Prostate gland (tissue), 2 donors: Measurements from ENCODE around the gene IGSF9.

Experiments used
- POLR2A ChIP-seq: fragments of 450-650 bp; IDR thresholded peaks from one replicate; pipeline ENCODE4 v1.6.1; 2016; ENCODE audit warnings: antibody characterized with exemption, mild to moderate bottlenecking
- TF ChIP-seq, protein P1 (sequence below), 4 experiments: fragments of 200-600 bp in 2 of 4; fragments of 450-650 bp in 2 of 4; sonication (generic) in 2 of 4; IDR thresholded peaks; 1 replicate in 3 of 4; 2 replicates in 1 of 4; pipeline ENCODE4 v1.5.1; 2016 to 2019; ENCODE audit warnings: antibody characterized with exemption in 4 of 4, mild to moderate bottlenecking in 2 of 4, moderate library complexity in 2 of 4

- TF ChIP-seq POLR2A = no peak
- TF ChIP-seq, protein P1, sequence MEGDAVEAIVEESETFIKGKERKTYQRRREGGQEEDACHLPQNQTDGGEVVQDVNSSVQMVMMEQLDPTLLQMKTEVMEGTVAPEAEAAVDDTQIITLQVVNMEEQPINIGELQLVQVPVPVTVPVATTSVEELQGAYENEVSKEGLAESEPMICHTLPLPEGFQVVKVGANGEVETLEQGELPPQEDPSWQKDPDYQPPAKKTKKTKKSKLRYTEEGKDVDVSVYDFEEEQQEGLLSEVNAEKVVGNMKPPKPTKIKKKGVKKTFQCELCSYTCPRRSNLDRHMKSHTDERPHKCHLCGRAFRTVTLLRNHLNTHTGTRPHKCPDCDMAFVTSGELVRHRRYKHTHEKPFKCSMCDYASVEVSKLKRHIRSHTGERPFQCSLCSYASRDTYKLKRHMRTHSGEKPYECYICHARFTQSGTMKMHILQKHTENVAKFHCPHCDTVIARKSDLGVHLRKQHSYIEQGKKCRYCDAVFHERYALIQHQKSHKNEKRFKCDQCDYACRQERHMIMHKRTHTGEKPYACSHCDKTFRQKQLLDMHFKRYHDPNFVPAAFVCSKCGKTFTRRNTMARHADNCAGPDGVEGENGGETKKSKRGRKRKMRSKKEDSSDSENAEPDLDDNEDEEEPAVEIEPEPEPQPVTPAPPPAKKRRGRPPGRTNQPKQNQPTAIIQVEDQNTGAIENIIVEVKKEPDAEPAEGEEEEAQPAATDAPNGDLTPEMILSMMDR (IDR thresholded peaks at IDR 0.05) = no peak
Measured at GRCh38 chr1:159922511-159923202, 22.8 kb downstream of the IGSF9 start.
